Gastrocnemius medialis (tissue), 4 donors: ENCODE results near the gene SCAI.

Experiments
- CTCF ChIP-seq, 5 experiments: fragments of 450-650 bp in 3 of 5; fragments of 200-600 bp in 2 of 5; sonication (generic) in 2 of 5; IDR thresholded peaks in 4 of 5; conservative IDR thresholded peaks in 1 of 5; 1 replicate in 4 of 5; 2 replicates in 1 of 5; pipeline ENCODE4 v1.5.1; 2016 to 2019; ENCODE audit warnings: antibody characterized with exemption in 5 of 5, mild to moderate bottlenecking in 3 of 5, moderate library complexity in 3 of 5
- POLR2A ChIP-seq, 2 donors: fragments of 450-650 bp; IDR thresholded peaks; one replicate each; pipeline ENCODE4 v1.6.1; 2017; ENCODE audit warnings: antibody characterized with exemption in 2 of 2, mild to moderate bottlenecking in 2 of 2, moderate library complexity in 2 of 2

GRCh38 chr9:124941679-124942561 lies 201.4 kb downstream of the SCAI start:
- TF ChIP-seq CTCF (IDR thresholded peaks at IDR 0.05 in 4 of 5, conservative IDR thresholded peaks at IDR 0.05 in 1 of 5) (no peak), POLR2A (IDR thresholded peaks at IDR 0.05) (no peak)
